Central memory CD8-positive, alpha-beta T cell (primary cell): ENCODE results near the gene BAIAP2.

Source experiments
- ATAC-seq: fragments of 150-1000 bp; cut with Tn5 transposase; replicated peaks from 2 replicates; pipeline ENCODE4 v1.10.0; 2022; ENCODE audit warnings: mild to moderate bottlenecking, moderate FRiP score, moderate number of reproducible peaks; ENCODE audit not compliant: poor library complexity, severe bottlenecking; ENCODE audit errors: extremely low read depth
- DNase-seq, 2 donors: peaks; one replicate each; pipeline ENCODE4 v3.0.0; 2021; ENCODE audit warnings: low spot score in 2 of 2
- H3K27ac Mint-ChIP-seq: one replicate; pipeline ENCODE4 v1.8.0; 2022; ENCODE audit warnings: low read depth, mild to moderate bottlenecking, moderate library complexity, mixed read lengths
- H3K27me3 Mint-ChIP-seq: one replicate; pipeline ENCODE4 v1.8.0; 2022; ENCODE audit warnings: mixed read lengths
- H3K36me3 Mint-ChIP-seq: one replicate; pipeline ENCODE4 v1.8.0; 2022; ENCODE audit warnings: mild to moderate bottlenecking, moderate library complexity, mixed read lengths; ENCODE audit not compliant: insufficient read depth
- H3K4me1 Mint-ChIP-seq: one replicate; pipeline ENCODE4 v1.8.0; 2022; ENCODE audit warnings: mixed read lengths
- H3K4me3 Mint-ChIP-seq: one replicate; pipeline ENCODE4 v1.8.0; 2022; ENCODE audit warnings: mild to moderate bottlenecking, moderate library complexity, mixed read lengths
- H3K9me3 Mint-ChIP-seq: one replicate; pipeline ENCODE4 v1.8.0; 2022; ENCODE audit warnings: mixed read lengths

Gene BAIAP2

DNA sequence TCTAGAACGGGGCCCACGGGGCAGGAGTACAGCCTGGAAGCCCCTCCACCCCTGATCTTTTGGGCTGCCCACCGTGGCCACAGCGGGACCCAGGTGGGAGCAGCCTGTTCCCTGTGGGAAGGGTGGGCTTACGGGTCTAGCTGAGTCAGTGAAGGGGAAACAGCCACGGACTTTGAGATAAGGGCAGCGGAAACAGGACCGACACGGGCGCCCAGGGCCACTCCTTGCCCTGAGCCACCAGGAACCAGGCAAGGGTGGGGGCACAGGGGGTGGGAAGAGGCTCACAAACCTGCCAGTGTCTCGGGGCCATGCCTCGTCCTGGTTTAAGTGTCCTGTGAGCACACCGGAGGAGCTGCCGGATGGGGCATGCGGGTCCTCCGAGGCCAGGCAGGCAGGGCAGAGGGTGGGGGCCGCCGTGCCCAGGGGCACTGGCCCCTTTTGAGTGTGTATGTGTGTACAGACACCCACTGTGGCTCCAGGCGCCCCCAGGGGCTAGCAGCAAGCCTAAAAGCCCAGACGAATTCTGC is 82.8 kb downstream of the BAIAP2 start:
- Mint-ChIP-seq H3K36me3 (peaks cover 3% of the 10 kb centered on the region), H3K9me3 (no peaks in the 10 kb centered on the region), H3K4me1 (peaks cover 6% of the 10 kb centered on the region), H3K4me3 (no peak overlapping the region), H3K27ac (no peak overlapping the region), H3K27me3 (peaks cover 10% of the 10 kb centered on the region)
- DNase-seq (no peak), ATAC-seq (no peak)

DNA sequence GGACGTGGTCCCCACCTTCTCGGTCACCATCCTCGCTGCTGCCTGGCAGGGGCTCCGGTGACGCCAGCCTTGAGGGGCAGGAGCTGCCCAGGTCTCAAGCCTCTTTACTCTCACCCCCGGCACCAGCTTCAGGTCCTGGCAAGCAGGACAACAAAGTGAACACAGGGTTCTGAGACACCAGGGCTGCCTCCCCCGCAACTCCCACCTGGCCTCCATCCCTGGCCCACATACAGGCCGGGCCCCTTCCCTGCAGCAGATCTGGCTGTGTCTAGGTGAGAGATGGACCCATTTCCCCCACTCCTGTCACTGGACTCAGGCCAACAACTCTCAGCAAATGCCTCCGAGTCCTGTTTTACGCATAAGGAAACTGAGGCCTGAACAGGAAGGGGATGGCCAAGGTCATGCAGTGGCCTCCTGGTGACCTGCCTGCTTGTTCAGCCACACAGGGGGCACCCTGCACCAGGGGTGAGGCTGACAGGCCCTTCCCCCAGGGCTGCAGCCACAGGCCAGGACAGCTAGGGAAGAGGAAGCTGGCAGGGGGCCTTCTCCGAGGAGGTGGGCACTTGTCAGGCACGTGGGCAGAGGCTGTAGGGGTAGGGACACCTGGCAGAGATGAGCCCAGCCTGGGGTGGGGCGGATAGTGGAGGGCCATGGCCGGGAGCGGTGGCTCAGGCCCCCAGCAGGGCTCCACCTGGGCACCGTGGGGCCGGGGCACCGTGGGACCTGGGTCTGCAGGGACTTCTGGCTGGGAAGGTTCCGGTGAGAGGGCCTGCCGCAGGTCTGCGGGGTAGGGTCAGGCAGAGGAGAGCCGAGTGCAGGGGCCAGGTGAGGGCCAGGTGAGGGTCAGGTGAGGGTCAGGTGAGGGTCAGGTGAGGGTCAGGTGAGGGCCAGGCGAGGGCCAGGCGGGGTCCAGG is 83.6 kb downstream of the BAIAP2 start:
- Mint-ChIP-seq H3K4me1 (peaks cover 6% of the 10 kb centered on the region), H3K27me3 (peaks cover 10% of the 10 kb centered on the region), H3K9me3 (no peaks in the 10 kb centered on the region), H3K4me3 (peak overlapping the region; percentile 68), H3K27ac (peak overlapping the region; percentile 74), H3K36me3 (peaks cover 3% of the 10 kb centered on the region)
- ATAC-seq, result no peak
- DNase-seq, result no peak

DNA sequence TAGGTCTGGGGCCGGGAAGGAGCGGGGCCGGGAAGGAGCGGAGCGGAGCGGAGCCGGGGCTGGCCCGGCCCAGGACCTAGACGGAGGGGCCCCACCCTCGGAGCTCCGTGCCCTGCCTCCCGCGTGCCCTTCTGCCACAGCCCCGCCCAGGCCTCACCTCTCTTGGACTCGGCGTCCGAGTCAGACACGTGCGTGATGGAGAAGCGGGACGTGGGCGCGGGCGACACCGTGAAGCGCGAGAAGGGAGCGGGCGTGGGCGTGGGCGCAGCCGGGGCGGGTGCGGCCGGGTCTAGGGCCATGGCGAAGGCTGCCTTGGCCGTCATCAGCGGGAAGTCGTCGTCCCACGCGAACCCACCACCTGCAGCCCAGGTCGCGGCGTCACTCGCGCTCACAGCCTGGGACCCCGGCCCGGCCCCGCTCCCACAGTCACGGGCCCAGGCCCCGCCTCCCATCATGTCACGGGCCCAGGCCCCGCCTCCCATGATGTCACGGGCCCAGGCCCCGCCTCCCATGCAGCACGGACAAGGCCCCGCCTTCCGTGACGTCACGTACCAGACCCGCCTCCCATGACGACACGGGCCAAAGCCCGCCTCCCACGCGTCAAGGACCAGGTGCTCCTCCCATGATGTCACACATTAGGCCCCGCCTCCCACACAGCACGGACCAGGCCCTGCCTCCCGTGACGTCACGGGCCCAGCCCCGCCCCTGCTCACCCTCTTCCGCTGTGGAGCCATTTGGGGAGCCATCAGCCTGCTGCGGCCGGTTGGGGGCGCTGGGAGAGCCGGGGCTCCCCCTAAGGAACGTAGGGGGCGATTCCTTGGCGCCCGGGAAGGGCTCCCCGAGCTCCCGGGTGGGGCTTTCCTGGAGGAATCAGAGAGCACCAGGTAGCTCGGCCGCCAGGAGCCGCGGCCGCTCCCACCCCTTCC is 84.5 kb downstream of the BAIAP2 start:
- H3K4me1 Mint-ChIP-seq, result peaks cover 6% of the 10 kb centered on the region
- H3K36me3 Mint-ChIP-seq, result peaks cover 3% of the 10 kb centered on the region
- peak; percentile 71 for ATAC-seq
- peak; percentile 75 to 79 for DNase-seq
- H3K4me3 Mint-ChIP-seq, result peak overlapping the region; percentile 68
- no peaks in the 10 kb centered on the region for H3K9me3 Mint-ChIP-seq
- H3K27ac Mint-ChIP-seq, result peak overlapping the region; percentile 67
- H3K27me3 Mint-ChIP-seq, result peaks cover 10% of the 10 kb centered on the region

DNA sequence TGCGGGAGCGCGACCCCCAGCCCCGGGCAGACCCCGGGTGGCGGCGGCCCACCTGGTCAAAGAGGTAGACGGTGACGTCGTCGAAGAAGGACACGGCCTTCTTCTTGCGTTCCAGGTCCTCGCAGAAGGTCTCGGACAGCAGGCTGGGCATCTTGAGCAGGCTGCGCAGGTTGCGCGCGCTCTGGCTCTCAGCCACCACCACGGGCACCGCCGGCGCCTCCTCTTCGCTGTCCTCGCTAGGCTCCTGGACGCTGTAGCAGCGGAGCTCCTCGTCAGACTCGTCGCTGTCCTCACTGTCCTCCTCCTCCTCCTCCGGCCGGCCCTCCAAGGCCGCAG is 85.2 kb downstream of the BAIAP2 start:
- Mint-ChIP-seq H3K4me1 (peaks cover 6% of the 10 kb centered on the region), H3K27me3 (peaks cover 10% of the 10 kb centered on the region), H3K4me3 (no peak overlapping the region), H3K36me3 (peaks cover 3% of the 10 kb centered on the region), H3K9me3 (no peaks in the 10 kb centered on the region), H3K27ac (no peak overlapping the region)
- no peak for DNase-seq
- ATAC-seq, result no peak

DNA sequence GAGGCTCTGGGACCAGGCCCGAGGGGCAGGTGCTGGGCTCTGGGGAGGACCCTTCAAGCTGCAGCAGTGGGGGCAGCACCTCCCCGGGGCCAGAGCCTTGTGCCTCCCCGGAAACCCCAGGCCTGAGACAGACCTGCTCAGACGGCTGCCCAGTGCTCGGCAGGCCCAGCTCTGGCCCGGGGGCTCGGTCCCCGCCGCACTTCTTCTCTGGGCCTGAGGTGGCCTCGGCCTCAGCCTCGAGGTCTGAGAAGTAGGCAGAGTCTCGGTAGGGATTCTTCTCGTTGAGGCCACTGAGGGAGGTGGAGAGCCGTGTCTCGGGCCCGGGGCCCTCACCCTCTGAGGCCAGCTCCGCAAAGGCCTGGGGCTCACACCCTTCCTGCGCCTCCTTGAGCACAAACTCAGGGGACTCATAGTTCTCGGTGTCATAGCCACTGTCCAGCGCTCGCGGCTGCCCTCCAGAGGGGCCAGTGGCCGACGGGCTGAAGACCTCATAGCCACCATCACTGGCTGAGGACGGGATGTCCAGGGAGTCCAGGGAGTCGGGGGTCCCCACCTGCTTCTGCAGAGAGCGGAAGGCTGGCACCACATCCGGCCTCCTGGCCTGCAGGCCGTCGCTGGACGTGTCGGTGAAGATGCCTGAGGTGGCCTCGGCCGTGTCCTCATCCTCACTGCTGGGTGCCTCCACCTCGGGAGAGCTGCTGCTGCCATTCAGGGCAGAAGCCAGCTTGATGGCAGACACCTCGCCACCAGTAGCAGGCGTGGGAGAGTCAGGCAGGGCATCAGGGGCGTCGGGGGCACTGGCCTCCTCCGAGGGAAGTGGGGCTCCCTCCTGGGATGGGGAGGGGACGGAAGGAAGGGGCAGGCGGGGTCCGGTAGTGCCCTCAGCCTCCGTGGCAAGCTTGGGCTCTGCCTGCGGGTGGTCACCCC is 86.0 kb downstream of the BAIAP2 start:
- peaks cover 6% of the 10 kb centered on the region for H3K4me1 Mint-ChIP-seq
- no peak overlapping the region for H3K27ac Mint-ChIP-seq
- no peak overlapping the region for H3K4me3 Mint-ChIP-seq
- ATAC-seq (no peak), DNase-seq (no peak)
- H3K9me3 Mint-ChIP-seq, result no peaks in the 10 kb centered on the region
- peaks cover 3% of the 10 kb centered on the region for H3K36me3 Mint-ChIP-seq
- peaks cover 10% of the 10 kb centered on the region for H3K27me3 Mint-ChIP-seq

DNA sequence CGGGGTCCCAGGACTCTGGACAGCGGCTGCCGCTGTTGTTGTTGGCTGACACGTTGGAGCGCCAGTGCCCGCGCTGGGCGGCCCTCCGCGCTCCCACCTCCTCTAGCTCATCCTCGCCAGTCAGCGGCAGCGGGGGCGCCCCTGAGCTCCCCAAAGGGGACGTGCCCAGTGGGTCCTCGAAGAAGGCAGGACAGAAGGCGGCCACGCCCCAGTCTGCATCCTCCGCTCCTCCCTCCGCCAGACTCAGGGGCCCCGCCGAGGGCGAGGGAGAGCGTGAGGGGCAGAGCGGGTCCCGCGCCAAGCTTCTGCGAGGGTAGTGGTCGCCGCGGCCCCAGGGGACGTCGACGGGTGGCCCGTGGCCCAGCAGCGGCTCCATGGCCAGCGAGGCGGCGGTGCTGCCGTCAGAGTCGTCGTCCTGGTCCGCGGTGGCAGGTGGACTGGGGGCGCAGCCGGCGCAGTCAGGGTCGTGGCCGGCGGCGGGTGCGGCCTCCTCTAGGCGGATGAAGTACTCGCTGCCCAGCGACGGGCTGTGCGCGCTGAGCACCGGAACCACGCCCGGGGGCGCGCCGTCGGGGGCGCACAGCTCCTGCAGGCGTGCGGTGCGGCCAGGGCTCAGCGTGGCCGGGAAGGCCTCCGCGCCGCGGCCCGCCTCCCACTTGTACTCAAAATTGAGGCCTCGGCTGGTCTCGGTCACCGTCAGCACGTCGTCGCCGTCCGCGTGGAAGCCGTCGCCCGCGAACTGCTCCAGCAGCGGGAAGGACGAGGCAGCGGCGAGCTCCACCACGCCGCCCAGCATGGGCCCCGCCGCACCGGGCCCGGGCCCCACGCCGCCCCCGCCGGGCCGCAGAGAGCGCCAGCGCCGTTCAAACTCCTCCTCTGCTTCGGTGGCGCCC is 87.1 kb downstream of the BAIAP2 start:
- no peaks in the 10 kb centered on the region for H3K9me3 Mint-ChIP-seq
- H3K4me3 Mint-ChIP-seq, result no peak overlapping the region
- H3K4me1 Mint-ChIP-seq, result peaks cover 6% of the 10 kb centered on the region
- no peak overlapping the region for H3K27ac Mint-ChIP-seq
- H3K36me3 Mint-ChIP-seq, result peaks cover 3% of the 10 kb centered on the region
- no peak for DNase-seq
- no peak for ATAC-seq
- peaks cover 10% of the 10 kb centered on the region for H3K27me3 Mint-ChIP-seq

DNA sequence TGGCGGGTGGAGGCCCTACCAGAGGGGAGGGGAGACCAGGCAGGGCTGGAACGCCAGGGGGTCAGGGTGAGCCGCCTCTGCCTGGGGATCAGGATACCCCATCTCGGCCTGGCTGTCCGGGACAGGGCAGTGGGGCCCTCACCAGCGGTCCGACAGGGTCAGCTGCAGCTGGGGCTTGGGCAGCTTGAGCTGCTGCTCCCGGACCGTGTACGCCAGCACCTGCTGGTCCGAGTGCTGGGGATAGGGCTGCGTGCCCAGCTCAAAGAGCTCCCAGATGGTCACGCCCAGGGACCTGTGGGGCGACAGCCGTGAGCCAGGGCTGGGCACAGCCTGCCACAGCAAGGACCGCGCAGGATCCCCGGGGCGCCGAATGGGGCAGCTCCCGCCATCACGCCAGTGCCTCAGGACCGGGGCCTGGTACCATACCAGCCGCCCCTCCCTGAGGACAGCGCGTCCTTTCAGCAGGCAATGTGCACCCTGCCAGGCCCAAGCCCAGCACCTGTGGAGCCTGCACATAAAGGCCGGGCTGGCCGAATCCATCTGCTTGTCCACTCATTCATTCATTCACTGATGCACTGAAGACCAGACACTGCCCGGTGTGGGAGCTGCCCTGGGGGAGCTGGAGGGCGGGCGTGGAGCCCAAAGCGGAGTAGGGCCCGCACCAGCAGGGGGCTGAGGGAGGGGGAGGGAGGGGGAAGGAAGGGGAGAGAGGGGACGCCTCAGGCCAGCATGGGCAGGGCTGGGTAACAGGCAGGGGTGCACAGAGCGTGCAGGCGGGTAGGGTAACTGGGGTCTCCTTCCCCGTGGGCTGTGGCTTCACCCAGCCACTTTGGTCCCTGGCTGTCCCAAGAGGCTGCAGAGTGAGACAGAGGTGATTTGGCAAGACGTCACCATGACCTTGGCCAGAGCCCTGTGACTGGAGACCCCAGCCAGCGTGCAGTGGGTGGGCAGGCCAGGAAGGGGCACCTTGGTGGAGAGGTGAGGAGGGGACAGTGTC is 88.4 kb downstream of the BAIAP2 start:
- Mint-ChIP-seq H3K4me3 (no peak overlapping the region), H3K9me3 (no peaks in the 10 kb centered on the region), H3K27ac (peak overlapping the region; percentile 74), H3K4me1 (peaks cover 5% of the 10 kb centered on the region), H3K36me3 (peaks cover 3% of the 10 kb centered on the region), H3K27me3 (peaks cover 5% of the 10 kb centered on the region)
- DNase-seq, result no peak
- ATAC-seq, result no peak

DNA sequence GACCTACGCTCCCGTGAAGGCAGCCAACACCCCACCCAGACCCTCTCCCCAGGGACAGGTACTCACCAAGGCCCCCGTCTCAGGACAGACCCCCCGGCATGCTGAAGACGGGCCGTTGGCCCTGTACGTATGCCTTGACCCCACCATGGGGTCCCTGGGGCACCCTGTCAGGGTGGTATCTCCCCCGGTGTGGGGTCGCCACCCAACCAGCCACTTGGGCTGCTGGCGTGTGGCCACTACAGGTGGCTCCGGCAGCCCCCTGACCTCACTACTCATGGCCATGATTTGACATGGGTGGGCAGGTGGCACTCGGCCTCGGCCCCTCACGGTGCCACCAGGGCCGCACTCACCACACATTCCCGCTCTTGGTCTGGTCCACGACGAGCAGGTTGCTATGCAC is 89.4 kb downstream of the BAIAP2 start:
- ATAC-seq (no peak), DNase-seq (no peak)
- Mint-ChIP-seq H3K27me3 (no peaks in the 10 kb centered on the region), H3K36me3 (peaks cover 3% of the 10 kb centered on the region), H3K4me3 (no peak overlapping the region), H3K4me1 (no peaks in the 10 kb centered on the region), H3K27ac (no peak overlapping the region), H3K9me3 (no peaks in the 10 kb centered on the region)

DNA sequence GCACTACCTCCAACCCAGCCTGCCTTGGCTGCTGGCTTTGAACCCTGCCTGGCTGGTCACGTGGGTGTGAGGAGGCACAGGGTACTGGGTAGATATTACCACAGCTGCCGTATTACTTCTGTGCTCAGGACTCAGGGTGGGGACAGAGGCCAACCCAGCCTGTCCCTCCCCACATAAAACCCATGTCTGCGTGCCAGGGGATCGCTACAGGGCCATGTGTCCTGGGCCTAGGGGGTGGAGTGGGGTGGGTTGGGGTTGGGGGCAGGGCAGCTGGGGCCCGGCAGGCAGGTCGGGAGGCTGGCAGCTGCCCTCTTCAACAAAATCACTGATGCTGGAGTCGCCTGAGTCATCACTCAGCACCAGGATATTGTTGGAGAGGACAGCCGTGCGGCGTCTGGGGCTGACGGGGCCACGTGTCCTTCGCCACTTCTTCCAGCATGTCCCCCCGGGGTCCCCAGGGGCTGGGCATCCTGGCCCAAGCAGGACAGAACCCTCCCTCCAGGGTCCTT is 90.7 kb downstream of the BAIAP2 start:
- Mint-ChIP-seq H3K27me3 (no peaks in the 10 kb centered on the region), H3K9me3 (no peaks in the 10 kb centered on the region), H3K36me3 (no peaks in the 10 kb centered on the region), H3K4me3 (no peak overlapping the region), H3K4me1 (no peaks in the 10 kb centered on the region), H3K27ac (no peak overlapping the region)
- DNase-seq (no peak), ATAC-seq (no peak)

DNA sequence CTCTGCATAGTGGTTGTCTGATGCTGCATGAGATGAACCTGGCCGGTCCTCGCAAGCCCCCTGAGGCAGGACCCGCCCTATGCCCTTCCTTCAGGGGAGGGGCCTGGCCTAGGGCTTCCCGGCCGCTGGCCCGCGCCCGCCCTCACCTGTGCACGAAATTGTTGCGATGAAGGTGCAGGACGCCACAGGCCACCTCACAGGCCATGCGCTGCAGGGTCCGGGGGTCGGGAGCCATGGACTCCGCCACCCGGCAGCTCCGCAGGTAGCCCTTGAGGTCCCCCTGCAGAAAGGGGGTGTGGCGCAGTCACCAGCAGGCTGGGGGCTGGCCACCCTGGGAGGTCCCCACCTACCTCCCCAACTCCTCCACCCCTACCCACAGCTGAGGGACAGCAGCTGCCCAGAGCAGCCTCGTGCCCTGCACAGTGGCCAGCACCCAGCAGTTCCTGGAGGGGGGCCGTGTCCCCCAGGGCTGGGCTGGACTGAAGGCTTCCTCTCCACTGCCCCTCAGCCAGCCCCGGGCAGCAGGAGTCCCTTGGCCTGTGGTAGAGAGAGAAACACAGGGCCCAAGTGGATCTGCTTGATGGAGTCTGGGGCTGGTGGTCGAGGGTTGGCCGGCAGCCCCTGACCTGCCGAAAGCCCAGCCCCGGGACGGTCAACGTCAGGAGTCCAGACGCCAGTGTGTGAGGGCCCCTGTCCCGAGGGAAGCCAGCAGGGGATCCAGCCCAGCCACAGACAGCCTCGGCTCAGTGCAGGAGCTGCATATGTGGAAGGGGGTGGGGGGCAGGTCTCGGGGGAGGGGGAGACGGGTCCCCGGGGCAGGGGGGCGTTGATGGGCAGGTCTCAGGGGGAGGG is 91.6 kb downstream of the BAIAP2 start:
- Mint-ChIP-seq H3K36me3 (no peaks in the 10 kb centered on the region), H3K4me3 (no peak overlapping the region), H3K9me3 (no peaks in the 10 kb centered on the region), H3K27ac (no peak overlapping the region), H3K4me1 (no peaks in the 10 kb centered on the region), H3K27me3 (no peaks in the 10 kb centered on the region)
- no peak for ATAC-seq
- DNase-seq, result no peak
